GM20431 (cell line): Measurements from ENCODE around the gene PHACTR2.
"Not testable (repeated sequence)": the region's sequence is repeated elsewhere in the genome, so short reads cannot be mapped to it uniquely, and the experiment has no call there.

Experiments
- in situ Hi-C: fragments of 300-500 bp; cut with MseI, MboI; formaldehyde crosslinking; loops from one replicate; pipeline ENCODE4 v1.15.0; 2020; ENCODE audit warnings: low sequenced_read_pairs; ENCODE audit not compliant: unreplicated experiment

Gene PHACTR2

DNA sequence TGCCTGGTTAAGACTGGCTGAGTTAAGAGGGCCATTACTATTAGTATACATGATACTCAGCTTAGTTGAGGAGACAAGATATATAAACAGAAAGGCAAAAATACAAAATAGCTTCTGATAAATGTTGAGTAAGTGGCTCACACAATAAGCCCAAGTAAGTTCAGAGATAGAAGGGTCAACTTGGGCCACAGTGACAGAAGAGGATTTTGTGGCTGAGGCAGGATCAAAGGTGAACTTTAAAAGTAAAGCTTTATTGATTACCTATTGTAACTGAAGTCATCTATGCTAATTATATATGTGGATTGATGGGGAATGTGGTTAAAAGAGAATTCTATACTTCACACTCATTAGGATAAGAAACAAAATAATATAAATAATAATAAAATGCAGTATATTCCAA lies 80.8 kb downstream of the PHACTR2 start:
- in situ Hi-C loops, result no loop called here

DNA sequence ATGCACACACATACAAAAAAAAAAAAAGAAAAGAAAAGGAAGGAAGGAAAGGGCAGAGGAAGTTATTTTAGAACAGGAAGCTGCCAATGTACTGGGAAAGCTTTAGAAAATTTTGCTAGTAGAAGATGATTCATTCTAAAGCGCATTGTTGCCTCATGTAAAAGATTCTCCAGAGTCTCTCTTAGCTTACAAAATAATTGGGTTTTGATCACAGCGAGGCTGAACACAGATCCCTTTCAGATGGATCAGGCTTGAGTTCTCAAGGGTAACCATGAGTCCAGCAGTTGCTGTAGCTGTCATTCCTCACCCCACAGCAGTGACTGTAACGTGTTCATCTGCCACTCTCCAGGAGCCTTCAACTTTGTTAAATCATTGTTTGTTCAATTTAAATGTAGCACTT lies 81.9 kb downstream of the PHACTR2 start:
- in situ Hi-C loops, result no loop called here

DNA sequence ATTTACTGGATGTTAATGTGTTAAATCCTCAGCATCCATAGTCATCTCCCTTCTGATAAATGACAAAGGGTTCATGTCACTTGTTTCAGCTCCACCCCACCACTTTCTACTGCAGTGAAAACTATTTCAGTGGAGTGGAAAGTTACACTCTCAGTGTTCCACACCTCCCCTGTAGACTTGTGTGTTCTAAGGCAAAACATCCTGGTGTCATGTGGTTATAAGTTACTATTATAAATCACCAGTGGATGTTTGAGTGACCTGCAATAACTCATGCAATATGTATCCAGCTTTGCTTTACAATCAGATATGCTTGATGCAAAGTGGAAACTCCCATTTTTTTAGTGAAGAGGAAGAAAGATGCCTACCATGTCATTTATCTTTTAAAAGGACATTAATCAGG lies 83.3 kb downstream of the PHACTR2 start:
- in situ Hi-C loops, result no loop called here

DNA sequence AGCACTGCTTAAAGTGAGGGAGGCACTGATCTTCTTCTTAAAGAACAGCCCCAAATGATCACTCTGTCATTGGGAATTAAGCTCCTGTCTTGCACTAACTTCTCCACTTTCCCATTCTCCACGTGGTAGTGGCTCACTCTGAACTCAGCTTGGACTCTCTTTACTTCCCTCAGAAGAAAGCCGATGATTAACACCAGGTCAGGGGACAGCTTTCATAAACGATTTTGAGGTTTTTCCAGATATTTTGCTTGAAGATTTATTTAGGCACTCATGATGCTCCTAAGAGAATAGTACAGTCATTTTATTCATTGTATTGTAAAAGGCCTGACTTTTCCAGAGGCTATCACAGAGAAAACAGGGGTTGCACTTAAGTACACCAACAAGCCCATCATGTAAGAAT lies 84.4 kb downstream of the PHACTR2 start:
- in situ Hi-C loops, result no loop called here

DNA sequence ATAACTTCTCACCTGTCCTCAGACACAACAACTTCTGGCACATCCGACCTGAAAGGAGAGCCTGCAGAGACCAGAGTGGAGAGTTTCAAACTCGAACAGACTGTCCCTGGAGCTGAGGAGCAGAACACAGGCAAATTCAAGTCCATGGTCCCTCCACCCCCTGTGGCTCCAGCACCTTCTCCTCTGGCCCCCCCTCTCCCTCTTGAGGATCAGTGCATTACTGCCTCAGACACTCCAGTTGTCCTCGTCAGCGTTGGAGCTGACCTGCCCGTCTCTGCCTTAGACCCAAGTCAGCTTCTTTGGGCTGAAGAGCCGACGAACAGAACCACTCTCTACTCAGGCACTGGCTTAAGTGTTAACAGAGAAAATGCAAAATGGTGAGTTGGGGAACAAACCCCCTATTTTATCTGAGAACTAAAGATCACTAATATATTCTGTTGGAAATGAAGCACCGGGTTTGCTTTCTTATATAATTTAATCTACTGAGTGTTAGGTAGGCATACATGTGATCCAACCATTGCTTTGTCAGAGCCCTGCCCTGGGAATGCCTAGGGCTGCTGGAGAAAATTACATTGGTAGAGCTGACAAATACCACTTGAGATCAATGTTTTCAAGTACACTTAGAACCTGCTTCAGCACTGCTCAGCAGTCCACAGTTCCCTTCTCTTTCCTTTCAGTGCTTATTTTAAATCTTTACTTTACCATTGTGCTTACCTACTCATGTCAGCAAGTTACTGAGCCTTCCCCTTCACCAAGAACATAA lies 87.8 kb downstream of the PHACTR2 start:
- in situ Hi-C loops, result no loop called here

DNA sequence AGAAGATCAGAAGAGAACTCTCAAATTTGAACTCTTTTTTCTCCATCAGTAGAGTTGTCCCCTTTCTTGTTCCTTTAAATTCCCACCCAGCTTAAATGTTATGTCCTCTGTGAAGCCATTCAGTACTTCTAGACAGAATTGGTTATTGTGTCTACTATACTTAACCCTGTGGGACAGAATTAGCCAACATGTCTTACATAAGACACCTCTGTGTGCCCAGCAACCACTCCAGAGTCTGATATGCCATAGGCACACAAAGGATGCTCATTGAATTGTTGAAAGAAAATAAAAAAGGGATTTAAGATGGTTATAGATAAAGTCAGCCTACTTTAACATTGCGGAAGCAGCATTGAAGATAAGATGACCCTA lies 88.4 kb downstream of the PHACTR2 start:
- in situ Hi-C loops, result no loop called here

DNA sequence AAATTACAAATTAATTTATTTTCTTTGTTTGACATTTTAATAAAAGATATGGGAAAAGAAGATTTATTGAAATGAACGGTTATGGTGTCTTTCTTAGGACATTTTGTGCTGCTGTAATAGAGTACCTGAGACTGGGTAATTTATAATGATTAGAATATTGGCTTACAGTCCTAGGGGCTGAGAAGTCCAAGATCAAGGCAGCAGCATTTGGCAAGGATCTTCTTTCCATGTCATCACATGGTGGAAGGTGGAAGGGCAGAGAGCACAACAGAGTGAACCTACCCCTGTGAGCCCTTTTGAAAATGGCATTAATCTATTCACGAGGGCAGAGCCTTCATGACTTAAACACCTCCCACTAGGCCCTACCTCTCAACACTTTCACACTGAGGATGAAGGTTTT lies 89.7 kb downstream of the PHACTR2 start:
- in situ Hi-C loops, result no loop called here

DNA sequence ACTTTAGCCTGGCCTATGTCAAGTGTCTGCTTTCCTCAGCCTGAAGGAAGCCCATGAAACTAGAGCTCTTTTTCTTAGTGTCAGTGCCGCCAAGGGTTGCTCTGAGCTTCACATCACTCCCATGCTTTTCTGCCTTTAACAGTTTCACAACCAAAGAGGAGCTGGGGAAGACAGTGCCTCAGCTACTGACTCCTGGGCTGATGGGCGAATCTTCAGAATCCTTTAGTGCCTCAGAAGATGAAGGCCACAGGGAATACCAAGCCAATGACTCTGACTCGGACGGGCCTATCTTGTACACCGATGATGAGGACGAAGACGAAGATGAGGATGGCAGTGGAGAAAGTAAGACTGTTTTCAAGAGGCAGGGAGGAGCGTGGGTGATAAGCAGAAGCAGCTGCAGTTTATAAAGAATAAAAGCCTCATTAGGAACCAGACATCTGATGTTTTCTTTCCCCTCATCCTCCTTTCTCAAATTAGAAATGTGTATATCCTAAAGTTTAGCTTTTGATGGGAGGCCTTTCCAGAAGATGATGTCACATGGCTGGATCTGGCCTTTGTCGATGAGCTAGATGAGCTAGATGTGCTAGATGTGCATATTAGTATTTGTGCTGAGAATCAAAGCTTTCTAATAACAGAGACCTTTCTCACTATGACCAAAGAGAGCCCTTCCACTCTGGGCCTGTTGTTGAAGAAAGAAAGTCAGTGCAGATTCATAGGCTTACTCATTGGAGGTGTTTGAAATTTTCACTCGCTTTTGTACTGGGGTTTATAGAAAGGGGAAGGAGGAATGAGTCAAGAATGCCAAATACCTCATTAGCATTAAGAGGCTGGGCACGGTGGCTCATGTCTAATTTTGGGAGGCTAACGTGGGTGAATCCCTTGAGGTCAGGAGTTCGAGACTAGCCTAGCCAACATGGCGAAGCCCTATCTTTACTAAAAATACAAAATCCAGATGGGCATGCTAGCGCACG lies 94.6 kb downstream of the PHACTR2 start:
- in situ Hi-C loops, result no loop called here

DNA sequence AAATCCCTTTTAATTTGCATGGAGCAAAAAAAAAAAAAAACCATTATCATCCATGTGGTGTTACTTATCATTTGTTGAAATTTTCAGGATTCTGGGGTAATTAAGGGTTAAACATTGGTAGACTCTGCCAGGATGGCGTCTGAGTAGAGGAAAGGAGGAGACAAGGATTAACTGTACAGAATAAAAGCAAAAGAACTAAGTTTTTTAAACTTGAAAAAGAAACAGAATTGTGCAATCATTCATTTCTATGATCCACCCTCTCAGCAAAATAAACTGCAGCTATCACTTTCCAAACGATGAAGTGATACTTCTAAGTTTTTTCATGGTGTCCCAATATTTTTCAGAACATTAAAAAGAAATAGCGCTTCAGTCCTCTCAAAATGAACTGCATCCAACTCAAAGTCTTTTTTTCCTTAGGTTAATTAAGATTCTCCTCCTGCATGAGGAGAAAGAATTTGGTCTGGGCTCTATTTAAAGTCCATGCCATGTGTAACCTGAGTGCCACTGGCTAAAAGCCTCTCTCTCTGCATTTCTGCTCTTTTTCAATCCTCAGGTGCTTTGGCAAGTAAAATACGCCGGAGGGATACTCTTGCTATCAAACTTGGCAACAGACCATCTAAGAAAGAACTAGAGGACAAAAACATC lies 95.9 kb downstream of the PHACTR2 start:
- in situ Hi-C loops, result no loop called here

DNA sequence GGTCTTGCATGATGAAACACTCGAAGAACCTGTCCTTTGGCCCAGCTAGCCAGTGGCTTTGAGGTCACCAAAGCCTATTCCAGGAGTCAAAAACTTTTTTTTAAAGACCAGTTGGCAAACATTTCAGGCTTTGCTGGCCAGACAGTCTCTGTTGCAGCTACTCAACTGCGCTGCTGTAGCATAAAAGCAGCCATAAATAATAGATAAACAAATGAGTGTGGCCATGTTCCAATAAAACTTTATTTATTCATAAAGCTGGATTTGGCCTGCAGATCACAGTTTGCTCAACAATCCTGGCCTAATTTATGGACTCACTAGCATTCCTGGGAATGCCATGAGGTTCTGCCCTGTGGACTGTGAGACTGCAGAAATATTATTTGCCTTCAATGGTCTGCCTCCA lies 96.6 kb downstream of the PHACTR2 start:
- in situ Hi-C loops, result no loop called here

DNA sequence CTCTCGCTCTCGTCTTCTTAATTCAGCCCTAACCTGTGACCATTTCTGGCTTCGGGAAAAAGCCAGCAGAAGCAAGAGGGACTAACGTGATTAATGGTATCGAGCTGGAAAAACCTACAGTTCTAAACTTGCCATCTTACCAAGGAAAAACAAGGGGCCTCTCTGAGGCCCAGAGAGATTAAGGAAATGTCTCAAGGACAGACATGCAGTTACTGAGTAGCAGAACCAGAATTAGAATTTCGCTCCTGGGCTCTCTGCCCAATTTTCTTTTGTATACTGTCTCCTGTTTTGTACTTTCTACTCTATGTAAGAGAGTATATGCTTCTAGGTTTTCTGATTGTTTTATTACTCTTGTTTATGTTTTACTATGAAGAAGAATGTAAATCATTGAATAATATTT lies 97.6 kb downstream of the PHACTR2 start:
- in situ Hi-C loops, result no loop called here

DNA sequence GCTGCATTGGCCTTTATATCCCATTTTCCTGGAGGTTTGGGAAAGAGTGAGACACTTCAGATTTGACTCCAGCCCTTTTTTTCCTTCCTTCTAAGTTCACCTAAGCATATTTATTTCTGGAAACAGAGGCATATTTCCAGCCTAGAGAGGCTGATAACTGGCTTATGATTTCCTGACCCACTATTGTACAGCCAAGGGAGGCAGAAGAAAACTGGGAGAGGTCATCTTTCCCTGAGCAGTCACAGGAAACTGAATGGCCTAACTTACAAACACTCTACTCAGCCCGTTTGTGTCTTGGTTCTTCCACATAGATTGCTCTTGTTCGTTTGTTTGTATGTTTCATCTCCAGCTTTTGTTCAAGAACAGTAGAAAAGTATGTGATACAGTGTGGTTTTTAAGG lies 101.2 kb downstream of the PHACTR2 start:
- in situ Hi-C loops, result no loop called here

DNA sequence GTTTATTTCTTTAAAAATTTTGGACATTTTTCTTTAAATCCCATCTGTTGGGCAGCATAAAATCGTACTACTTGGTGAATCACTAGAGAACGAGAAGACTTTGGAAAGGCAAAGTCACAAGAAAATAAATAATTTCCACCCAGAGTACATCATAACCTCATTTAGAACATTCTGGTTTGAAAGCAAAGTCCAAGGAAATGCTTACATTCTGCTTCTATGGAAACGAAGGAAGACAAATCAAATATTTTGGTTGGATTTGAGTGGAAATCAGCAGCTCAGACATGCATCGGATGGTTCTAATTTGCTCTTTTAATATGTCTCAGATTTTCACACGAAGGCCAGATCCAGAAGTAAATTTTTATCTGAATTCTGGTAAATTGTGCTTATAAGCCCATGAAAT lies 104.7 kb downstream of the PHACTR2 start:
- in situ Hi-C loops, result no loop called here

DNA sequence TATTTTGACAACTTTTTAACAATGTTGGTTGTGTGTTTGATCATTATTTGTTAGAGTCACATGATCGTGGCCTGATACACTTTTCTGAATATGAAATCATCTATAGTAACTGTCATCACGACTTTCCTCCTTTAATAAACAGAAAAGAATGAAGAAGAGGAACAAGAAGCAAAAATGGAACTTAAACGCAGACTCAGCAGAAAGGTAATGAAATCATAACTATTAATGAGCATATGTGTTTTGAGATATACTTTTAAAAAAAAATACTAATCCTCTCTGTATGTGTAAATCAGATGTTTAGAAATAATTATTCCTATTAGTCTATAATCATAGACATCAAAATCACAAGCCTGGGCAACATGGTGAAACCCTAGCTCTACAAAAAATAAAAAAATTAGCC lies 105.3 kb downstream of the PHACTR2 start:
- in situ Hi-C loops, result no loop called here

DNA sequence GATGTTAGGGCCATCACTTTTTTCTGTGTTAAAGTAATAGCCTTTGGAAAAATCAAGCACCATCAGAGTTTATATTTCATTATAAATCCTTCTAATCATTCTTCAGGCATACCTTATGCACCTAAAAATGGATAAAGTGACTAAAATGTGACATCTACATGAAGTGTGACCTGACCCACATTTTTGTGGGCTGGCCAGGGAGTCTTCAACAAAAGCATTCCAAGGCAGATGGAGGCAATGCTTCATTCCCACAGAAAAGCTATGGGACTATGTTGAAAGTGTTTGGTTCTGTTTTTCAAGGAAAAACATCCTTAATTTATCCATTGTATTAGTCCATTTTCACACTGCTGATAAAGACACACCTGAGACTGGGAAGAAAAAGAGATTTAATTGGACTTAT lies 106.6 kb downstream of the PHACTR2 start:
- in situ Hi-C loops, result no loop called here

DNA sequence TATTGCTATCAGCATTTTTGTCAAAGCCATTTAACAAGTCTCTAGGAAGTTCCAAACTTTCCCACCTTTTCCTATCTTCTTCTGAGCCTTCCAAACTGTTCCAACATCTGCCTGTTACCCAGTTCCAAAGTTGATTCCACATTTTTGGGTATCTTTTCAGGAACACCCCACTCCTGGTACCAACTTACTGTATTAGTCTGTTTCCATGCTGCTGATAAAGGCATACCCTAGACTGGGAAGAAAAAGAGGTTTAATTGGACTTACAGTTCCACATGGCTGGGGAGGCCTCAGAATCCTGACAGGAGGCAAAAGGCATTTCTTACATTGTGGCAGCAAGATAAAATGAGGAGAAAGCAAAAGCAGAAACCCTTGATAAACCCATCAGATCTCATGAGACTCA lies 108.6 kb downstream of the PHACTR2 start:
- in situ Hi-C loops, result not testable (repeated sequence)

DNA sequence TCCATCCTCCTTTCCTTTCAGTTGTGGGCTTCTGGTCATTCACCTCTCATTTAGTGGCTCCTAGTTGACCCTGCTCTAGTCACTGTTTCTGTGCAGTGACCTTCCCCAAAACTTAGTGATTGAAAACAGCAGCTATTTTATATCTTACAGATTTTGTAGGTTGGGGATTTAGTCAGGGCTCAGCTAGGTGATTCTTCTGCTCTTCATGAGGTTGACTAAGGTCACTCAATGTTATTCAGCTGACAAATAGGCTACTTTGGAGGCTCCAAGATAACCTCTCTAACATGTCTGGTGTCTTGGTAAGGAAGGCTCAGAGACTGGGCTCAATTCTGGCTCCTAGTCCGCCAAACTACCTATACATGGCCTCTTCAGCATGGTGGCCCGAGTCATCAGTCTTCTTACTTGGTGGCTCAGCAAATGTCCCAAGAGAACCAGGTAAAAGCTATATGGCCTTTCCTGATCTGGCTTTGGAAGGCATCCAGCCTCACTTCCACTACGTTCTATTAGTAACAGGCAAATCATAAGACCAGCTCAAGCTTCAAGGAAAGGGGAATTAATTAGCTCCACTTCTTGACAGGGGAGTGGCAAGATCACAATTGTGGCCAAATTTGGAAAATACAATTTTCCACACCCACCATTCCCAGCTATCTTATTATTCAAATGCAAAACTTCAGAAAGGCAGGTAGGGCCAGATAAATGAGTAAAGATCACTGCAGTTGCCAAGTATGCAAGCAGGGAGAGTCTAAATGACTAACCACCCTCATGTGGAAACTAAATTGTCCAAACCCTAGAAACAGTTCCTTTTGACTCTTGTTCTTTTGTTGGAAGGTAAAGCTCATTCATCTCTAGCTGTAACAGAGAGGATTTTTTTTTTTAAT lies 114.9 kb downstream of the PHACTR2 start:
- in situ Hi-C loops, result no loop called here

DNA sequence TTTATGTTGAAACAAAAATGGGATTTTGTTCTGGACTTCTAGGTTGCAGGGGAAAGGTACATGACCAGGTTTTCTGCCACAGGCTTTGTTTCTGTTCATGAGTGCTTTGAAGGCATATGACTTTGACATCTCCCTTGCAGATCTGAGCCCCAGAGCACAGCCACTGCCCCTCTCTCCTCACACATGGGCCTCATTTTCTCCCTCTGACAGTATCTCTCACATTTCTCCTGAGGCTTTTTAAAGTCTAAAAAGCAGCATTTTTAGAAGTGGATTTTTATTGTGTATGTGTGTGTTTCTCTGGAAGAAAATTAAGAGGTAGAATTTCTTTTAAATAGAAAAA lies 115.5 kb downstream of the PHACTR2 start:
- in situ Hi-C loops, result no loop called here

DNA sequence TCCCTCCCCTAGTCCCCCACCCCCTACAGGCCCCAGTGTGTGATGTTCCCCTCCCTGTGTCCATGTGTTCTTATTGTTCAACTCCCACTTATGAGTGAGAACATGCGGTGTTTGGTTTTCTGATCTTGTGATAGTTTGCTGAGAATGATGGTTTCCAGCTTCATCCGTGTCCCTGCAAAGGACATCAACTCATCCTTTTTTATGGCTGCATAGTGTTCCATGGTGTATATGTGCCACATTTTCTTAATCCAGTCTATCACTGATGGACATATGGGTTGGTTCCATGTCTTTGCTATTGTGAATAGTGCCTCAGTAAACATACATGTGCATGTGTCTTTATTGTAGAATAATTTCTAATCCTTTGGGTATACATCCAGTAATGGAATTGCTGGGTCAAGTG lies 118.8 kb downstream of the PHACTR2 start:
- in situ Hi-C loops, result not testable (repeated sequence)

DNA sequence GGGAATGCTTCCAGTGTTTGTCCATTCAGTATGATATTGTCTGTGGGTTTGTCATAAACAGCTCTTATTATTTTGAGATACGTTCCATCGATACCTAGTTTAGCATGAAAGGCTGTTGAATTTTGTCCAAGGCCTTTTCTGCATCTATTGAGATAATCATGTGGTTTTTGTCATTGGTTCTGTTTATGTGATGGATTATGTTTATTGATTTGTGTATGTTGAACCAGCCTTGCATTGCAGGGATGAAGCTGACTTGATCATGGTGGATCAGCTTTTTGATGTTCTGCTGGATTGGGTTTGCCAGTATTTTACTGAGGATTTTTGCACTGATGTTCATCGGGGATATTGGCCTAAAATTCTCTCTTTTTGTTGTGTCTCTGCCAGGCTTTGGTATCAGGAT lies 120.7 kb downstream of the PHACTR2 start:
- in situ Hi-C loops, result not testable (repeated sequence)
